Naive thymus-derived CD4-positive, alpha-beta T cell (primary cell): ENCODE measurements around the gene ASB8. TPM values are rescaled to one million over a fixed set of nuclear protein-coding genes. Genes with fewer than 3 reads are reported as not detected.

ENCODE experiments used
- ATAC-seq: fragments of 150-1000 bp; cut with Tn5 transposase; 2 replicates; pipeline ENCODE4 v1.10.0; 2021; ENCODE audit warnings: mild to moderate bottlenecking, moderate library complexity
- CTCF ChIA-PET: fragments of 350-600 bp; sonication (Branson Sonifier 250); formaldehyde crosslinking; loops from one replicate; lab custom pipeline; 2021; ENCODE audit warnings: antibody characterized with exemption; lab: Charles Lee
- POLR2A ChIA-PET: fragments of 350-600 bp; sonication (Branson Sonifier 250); formaldehyde crosslinking; loops from one replicate; lab custom pipeline; 2021; ENCODE audit warnings: antibody characterized with exemption, inconsistent platforms; lab: Charles Lee
- DNase-seq, 9 donors: peaks; one replicate each; pipeline versions ENCODE4 v3.0.0 to v3.0.0-alpha.2; 2020 to 2022; ENCODE audit warnings: mixed read lengths in 1 of 9
- H3K27ac ChIP-seq: one replicate; pipeline ENCODE4 v1.7.0; 2013; ENCODE audit warnings: mild to moderate bottlenecking, low read depth, low read length, moderate library complexity
- H3K27me3 ChIP-seq, 2 donors: one replicate each; pipeline ENCODE4 v1.7.0; 2013; ENCODE audit warnings: low read length in 2 of 2, mild to moderate bottlenecking in 2 of 2, moderate library complexity in 2 of 2; ENCODE audit not compliant: control insufficient read depth in 2 of 2, insufficient read depth in 2 of 2
- H3K36me3 ChIP-seq, 3 experiments: 1 replicate in 2 of 3; 2 replicates in 1 of 3; pipeline ENCODE4 v1.7.0; 2013; ENCODE audit warnings: low read length in 3 of 3, mild to moderate bottlenecking in 3 of 3, moderate library complexity in 1 of 3; ENCODE audit not compliant: insufficient read depth in 3 of 3, control insufficient read depth in 2 of 3
- H3K4me1 ChIP-seq, 2 donors: one replicate each; pipeline ENCODE4 v1.7.0; 2013; ENCODE audit warnings: low read length in 2 of 2, mild to moderate bottlenecking in 2 of 2, moderate library complexity in 1 of 2; ENCODE audit not compliant: control insufficient read depth in 2 of 2, insufficient read depth in 2 of 2
- H3K4me3 ChIP-seq: 2 replicates; pipeline ENCODE4 v1.7.0; 2013; ENCODE audit warnings: mild to moderate bottlenecking, low read length
- H3K9me3 ChIP-seq, 3 experiments: 1 replicate in 2 of 3; 2 replicates in 1 of 3; pipeline ENCODE4 v1.7.0; 2013; ENCODE audit warnings: low read length in 3 of 3; ENCODE audit not compliant: control insufficient read depth in 2 of 3
- H3K27ac Mint-ChIP-seq, 9 donors: one replicate each; pipeline ENCODE4 v1.8.0; 2020 to 2022; ENCODE audit warnings: mixed read lengths in 9 of 9, mild to moderate bottlenecking in 8 of 9, moderate library complexity in 5 of 9, inconsistent platforms in 2 of 9
- H3K27me3 Mint-ChIP-seq, 5 donors: one replicate each; pipeline ENCODE4 v1.8.0; 2021 to 2022; ENCODE audit warnings: mixed read lengths in 5 of 5, mild to moderate bottlenecking in 1 of 5
- H3K36me3 Mint-ChIP-seq, 5 donors: one replicate each; pipeline ENCODE4 v1.8.0; 2020 to 2022; ENCODE audit warnings: mixed read lengths in 5 of 5, mild to moderate bottlenecking in 3 of 5, inconsistent platforms in 1 of 5
- H3K4me1 Mint-ChIP-seq, 7 donors: one replicate each; pipeline ENCODE4 v1.8.0; 2020 to 2022; ENCODE audit warnings: mixed read lengths in 7 of 7, mild to moderate bottlenecking in 3 of 7, inconsistent platforms in 1 of 7
- H3K4me3 Mint-ChIP-seq, 10 donors: one replicate each; pipeline ENCODE4 v1.8.0; 2020 to 2022; ENCODE audit warnings: mild to moderate bottlenecking in 10 of 10, mixed read lengths in 10 of 10, moderate library complexity in 6 of 10, inconsistent platforms in 2 of 10
- H3K9me3 Mint-ChIP-seq, 11 donors: one replicate each; pipeline ENCODE4 v1.8.0; 2020 to 2022; ENCODE audit warnings: mixed read lengths in 11 of 11, mild to moderate bottlenecking in 4 of 11, inconsistent platforms in 1 of 11, moderate library complexity in 1 of 11
- intact Hi-C, 2 donors: fragments of 100-400 bp; cut with micrococcal nuclease; formaldehyde crosslinking; loops; one replicate each; pipeline ENCODE4 v1.15.1; 2023
- polyA plus RNA-seq, 2 donors: library from polyadenylated mRNA; unstranded; fragments of 300-500 nt; fragmentation: Illumina TruSeq; gene quantifications; one replicate each; pipeline ENCODE4 v1.2.3, GENCODE V29; 2021
- total RNA-seq, 6 experiments: library from RNA in 5 of 6; stranded (reverse) in 5 of 6; gene quantifications; 1 replicate in 5 of 6; 2 replicates in 1 of 6; pipeline ENCODE4 v1.2.3 and lab custom pipeline; 2021 to 2026

The ASB8 gene
- total and polyA plus RNA-seq, 7 experiments from 2014 or later: 42.9 to 93.5 (median 68.7) TPM

DNA sequence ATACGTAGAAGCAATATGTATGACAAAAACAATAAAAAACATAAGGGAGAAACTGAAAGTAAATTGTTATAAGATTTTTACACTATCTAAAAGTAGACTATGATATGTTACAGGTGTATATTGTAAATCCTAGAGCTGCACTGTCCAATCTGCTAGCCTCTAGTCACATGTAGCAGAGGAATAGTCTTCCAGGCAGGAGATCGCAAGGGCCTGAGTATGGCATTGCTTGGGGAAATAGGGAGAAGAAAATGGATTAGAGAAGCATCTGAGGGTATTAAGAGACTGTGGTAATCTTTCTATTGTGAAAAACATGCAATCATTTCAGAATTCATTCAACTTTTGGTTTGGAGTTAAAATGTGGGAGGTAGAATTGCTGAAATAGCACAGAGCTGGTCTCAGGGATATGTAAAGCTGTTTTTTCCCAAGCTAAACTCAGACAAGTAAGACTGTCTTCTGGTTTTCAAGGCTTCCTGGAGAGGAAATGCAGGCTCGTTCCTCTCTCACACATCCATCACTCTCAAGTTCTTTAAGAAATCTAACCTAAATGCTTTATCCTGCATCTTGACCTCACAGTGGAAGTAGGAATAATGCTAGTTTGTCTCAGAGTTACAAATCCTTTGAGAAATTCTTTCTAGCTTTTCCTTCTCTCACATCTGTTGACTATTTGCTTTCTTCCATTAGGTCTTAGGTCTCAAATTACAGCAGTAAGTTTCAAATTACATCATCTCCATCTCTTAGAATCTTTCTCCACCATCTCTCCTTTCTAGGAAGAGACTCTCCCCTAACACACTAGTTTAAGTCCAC lies 18.5 kb upstream of the ASB8 start:
- CTCF ChIA-PET: no interaction called here
- intact Hi-C loops: no loop called here
- ATAC-seq (no peak), DNase-seq (no peak)
- Histone ChIP-seq H3K4me3 (no peak overlapping the region), H3K36me3 (no peaks in the 10 kb centered on the region), H3K27ac (no peak overlapping the region), H3K27me3 (no peaks in the 10 kb centered on the region), H3K4me1 (no peaks in the 10 kb centered on the region), H3K9me3 (no peaks in the 10 kb centered on the region)
- no peaks in the 10 kb centered on the region for H3K36me3 Mint-ChIP-seq
- H3K27ac Mint-ChIP-seq: peak overlapping the region in 2 of 9 donors; percentile 60 to 75
- POLR2A ChIA-PET: interaction anchor here (1.0 to 2.0 kb wide), 2 partner anchors 18 to 24 kb away, joined by 3 to 5 read pairs; partner anchors contain the start of gene ASB8
- no peaks in the 10 kb centered on the region for H3K9me3 Mint-ChIP-seq
- peaks cover 4 to 45% (median 27%) of the 10 kb centered on the region in 5 donors for H3K27me3 Mint-ChIP-seq
- H3K4me1 Mint-ChIP-seq: peaks cover 0 to 10% (median 4%) of the 10 kb centered on the region in 7 donors
- H3K4me3 Mint-ChIP-seq: peak overlapping the region in 6 of 10 donors; percentile 47 to 70 (median 59)

DNA sequence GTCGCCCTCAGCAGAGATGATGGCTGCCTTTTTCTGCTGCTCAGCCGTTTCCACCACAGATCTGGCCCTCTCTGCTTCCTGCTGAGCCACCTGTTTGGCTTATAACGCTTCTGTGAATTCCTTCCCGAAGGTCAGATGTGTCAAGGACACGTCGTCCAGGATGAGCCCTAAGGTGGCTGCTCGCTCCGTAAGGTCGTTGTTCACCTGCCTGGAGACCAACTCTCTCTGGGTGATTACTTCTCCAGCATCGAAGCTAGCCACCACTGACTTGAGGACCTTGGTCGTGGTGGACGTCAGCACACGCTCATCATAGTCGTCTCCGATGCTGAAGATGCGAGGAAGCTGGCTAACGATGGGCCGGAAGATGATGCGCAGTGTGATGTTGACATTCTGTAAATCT lies 11.7 kb upstream of the ASB8 start:
- no peaks in the 10 kb centered on the region for H3K4me1 ChIP-seq
- CTCF ChIA-PET: no interaction called here
- H3K27me3 ChIP-seq: no peaks in the 10 kb centered on the region
- POLR2A ChIA-PET: interaction anchor here (0.9 kb wide), 1 partner anchor 10 kb away, joined by 3 read pairs; no protein-coding TSS in a partner anchor
- intact Hi-C loops: loop anchor here (5.0 kb wide), 3 partner anchors 167 to 517 kb away; partner anchors contain the start of gene COL2A1 (in 1 of the 2)
- no peak overlapping the region for H3K4me3 Mint-ChIP-seq
- no peak overlapping the region for H3K4me3 ChIP-seq
- H3K9me3 Mint-ChIP-seq: no peaks in the 10 kb centered on the region
- H3K27ac Mint-ChIP-seq: no peak overlapping the region
- ATAC-seq: no peak
- peaks cover 0 to 5% (median 2%) of the 10 kb centered on the region in 7 donors for H3K4me1 Mint-ChIP-seq
- no peaks in the 10 kb centered on the region for H3K36me3 Mint-ChIP-seq
- no peaks in the 10 kb centered on the region for H3K9me3 ChIP-seq
- no peak for DNase-seq
- peaks cover 0 to 26% (median 12%) of the 10 kb centered on the region in 5 donors for H3K27me3 Mint-ChIP-seq
- H3K36me3 ChIP-seq: no peaks in the 10 kb centered on the region
- no peak overlapping the region for H3K27ac ChIP-seq

DNA sequence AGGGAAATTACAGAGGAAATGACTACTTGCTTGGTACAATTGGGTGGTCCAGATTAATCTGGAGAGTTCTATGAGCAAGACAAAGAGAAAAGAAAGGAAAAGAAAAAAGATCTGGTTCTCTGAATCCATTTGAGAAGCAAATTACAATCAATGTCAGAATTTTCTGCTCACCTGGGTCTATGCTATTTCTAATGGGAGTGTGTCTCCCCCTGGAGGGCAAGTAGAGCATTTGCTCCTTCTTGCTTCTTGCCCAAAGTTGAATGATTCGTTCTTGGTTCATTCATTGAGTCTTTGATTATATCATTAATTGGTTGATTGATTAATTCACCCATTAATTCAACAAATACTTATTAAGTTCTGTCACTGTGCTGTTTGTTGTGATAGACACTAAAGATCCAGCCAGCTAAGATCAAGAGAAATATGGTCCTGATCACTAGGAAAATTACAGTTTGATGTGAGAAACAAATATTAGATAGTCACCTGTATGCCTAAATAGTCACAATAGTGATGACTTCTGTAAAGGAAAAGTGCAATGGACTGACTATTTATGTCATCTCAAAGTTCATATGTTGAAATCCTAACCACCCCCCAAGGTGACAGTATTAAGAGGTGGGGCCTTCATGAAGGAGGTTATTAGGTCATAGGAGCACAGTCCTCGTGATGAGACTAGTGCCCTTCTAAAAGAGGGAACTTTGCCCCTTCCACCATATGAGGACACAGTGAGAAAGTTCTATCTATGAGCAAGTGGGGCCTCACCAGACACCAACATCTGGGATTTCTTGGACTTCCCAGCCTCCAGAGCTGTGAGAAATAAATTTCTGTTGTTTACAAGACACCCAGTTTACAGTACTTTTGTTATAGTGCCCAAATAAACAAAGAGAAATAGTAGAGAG lies 8.0 kb upstream of the ASB8 start:
- ChIA-PET CTCF (interaction anchor here (0.7 to 2.0 kb wide), 12 partner anchors 9 to 451 kb away, joined by 3 to 8 read pairs (median 4); partner anchors contain the start of gene SENP1), POLR2A (interaction anchor here (0.6 to 1.2 kb wide), 3 partner anchors 9 to 24 kb away, joined by 4 to 6 read pairs (median 4); no protein-coding TSS in a partner anchor)
- no peak overlapping the region for H3K27ac ChIP-seq
- no peaks in the 10 kb centered on the region for H3K4me1 ChIP-seq
- Mint-ChIP-seq H3K4me1 (peaks cover 2 to 16% (median 14%) of the 10 kb centered on the region in 7 donors), H3K36me3 (no peaks in the 10 kb centered on the region), H3K27me3 (peaks cover 0 to 33% (median 12%) of the 10 kb centered on the region in 5 donors), H3K4me3 (no peak overlapping the region), H3K27ac (no peak overlapping the region), H3K9me3 (no peaks in the 10 kb centered on the region)
- H3K9me3 ChIP-seq: no peaks in the 10 kb centered on the region
- no peak overlapping the region for H3K4me3 ChIP-seq
- no peaks in the 10 kb centered on the region for H3K36me3 ChIP-seq
- intact Hi-C loops: loop anchor here (1.0 to 5.0 kb wide), 15 partner anchors 8 to 513 kb away; partner anchors contain the start of genes TMEM106C (in 2 of the 2), ASB8 (in 1 of the 2), COL2A1 (in 1 of the 2) and SENP1 (in 1 of the 2)
- ATAC-seq: peak; percentile 87
- no peaks in the 10 kb centered on the region for H3K27me3 ChIP-seq
- peak in 7 of 9 donors; percentile 54 to 77 (median 70) for DNase-seq

DNA sequence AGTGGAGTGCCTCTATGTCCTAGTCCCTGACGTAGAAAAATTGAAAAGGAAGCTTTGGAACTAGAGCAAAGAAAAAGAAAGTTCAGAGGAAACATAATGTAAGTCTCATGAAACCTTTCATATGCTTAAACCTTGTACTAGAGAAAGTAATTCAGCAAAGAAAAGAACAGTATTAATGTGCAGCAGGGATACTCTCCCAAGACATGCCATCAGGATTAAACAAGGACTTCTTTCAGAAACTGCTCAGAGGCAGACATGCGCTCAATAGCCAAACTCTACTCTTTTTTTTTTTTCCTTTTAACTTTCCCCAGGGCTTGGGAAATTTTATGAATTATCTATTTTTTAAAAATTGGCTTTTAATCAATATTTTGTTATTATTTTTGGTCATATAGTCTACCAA lies 7.1 kb upstream of the ASB8 start:
- H3K27me3 ChIP-seq: no peaks in the 10 kb centered on the region
- no peak overlapping the region for H3K4me3 Mint-ChIP-seq

DNA sequence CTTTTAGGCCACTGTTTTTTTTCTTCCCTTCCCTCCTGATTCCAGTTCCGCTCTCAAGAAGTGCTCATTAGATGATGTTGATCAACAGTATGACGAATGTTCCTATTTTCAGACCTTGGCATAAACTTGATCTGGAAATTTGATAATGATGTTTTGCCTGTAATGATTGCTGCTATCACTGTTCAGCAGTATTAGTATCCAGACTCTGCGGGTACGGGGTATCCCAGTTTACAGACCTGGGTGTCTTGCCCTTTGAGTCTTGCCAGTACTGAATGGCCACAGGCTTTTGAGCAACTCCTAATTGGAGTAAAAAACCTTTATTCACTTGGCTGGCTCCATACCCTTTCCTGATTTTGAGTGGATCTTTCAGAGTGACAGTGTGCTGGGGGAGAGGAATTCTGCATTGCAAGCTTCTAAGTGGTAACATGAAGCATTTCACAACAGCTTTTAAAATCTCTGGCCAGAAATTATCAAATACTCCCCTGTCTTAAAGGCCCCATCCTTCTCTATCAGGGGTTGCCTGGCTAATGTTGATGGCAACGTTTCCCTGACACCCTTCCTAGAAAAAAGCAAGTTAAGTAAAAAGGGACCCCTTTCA lies 5.9 kb upstream of the ASB8 start:
- Histone ChIP-seq H3K4me1 (peaks cover under 1 to 6% of the 10 kb centered on the region in 2 donors), H3K36me3 (no peaks in the 10 kb centered on the region), H3K27ac (no peak overlapping the region), H3K27me3 (no peaks in the 10 kb centered on the region), H3K9me3 (no peaks in the 10 kb centered on the region), H3K4me3 (no peak overlapping the region)
- Mint-ChIP-seq H3K4me3 (no peak overlapping the region), H3K36me3 (no peaks in the 10 kb centered on the region), H3K4me1 (peaks cover 2 to 27% (median 24%) of the 10 kb centered on the region in 7 donors), H3K27ac (peak overlapping the region in 2 of 9 donors; percentile 45 to 46), H3K27me3 (peaks cover 0 to 30% (median 12%) of the 10 kb centered on the region in 5 donors), H3K9me3 (no peaks in the 10 kb centered on the region)
- ChIA-PET POLR2A (interaction anchor here (1.1 kb wide), 1 partner anchor 20 kb away, joined by 4 read pairs; the partner anchor contains the start of gene CCDC184), CTCF (interaction anchor here (1.0 to 2.0 kb wide), 3 partner anchors 80 to 93 kb away, joined by 3 to 5 read pairs (median 3); no protein-coding TSS in a partner anchor)
- DNase-seq (no peak), ATAC-seq (no peak)
- intact Hi-C loops: no loop called here

More for the DNA sequence above, 7.1 kb upstream of the ASB8 start:
- ChIA-PET POLR2A (interaction anchor here (0.5 to 1.1 kb wide), 3 partner anchors 19 to 79 kb away, joined by 3 to 4 read pairs (median 4); partner anchors contain the start of gene CCDC184), CTCF (interaction anchor here (0.7 to 2.0 kb wide), 8 partner anchors 33 to 263 kb away, joined by 3 to 8 read pairs (median 4); partner anchors contain the start of gene SENP1)
- Mint-ChIP-seq H3K27me3 (peaks cover 0 to 33% (median 12%) of the 10 kb centered on the region in 5 donors), H3K36me3 (no peaks in the 10 kb centered on the region), H3K9me3 (no peaks in the 10 kb centered on the region), H3K27ac (no peak overlapping the region), H3K4me1 (peaks cover 2 to 19% (median 15%) of the 10 kb centered on the region in 7 donors)
- Histone ChIP-seq H3K4me1 (no peaks in the 10 kb centered on the region), H3K4me3 (no peak overlapping the region), H3K27ac (no peak overlapping the region), H3K36me3 (no peaks in the 10 kb centered on the region), H3K9me3 (no peaks in the 10 kb centered on the region)
- intact Hi-C loops: loop anchor here (2.0 kb wide), 2 partner anchors 58 to 60 kb away; partner anchors contain the start of gene SENP1 (in 1 of the 2)
- DNase-seq (no peak), ATAC-seq (no peak)
